NCI-H226 (cell line): Measurements from ENCODE around the gene PRAC2.

ENCODE experiments used
- DNase-seq: peaks from one replicate; pipeline ENCODE4 v3.0.0-alpha.2; 2015

PRAC2 gene

GRCh38 chr17:48734333-48735061 lies 11.5 kb downstream of the PRAC2 start:
- DNase-seq: no peak

DNA sequence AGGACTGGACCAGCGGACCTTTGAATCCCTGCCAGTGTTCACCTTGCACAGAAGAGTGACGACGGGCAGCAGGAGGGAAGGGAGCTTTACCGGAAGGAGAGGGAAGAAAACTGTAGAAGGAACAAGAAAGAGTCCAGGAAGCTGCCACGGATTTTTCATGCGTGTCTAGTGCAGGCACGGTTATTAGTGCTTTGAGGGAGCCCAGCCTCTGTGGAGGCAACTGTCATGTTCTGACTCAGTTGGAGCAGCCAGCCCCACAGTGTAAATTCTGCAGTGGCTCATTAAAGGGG lies 12.0 kb downstream of the PRAC2 start:
- DNase-seq: no peak

- DNase-seq: no peak
Observed at GRCh38 chr17:48737330-48738043, 14.5 kb downstream of the PRAC2 start.

- no peak for DNase-seq
Observed at GRCh38 chr17:48738424-48738802, 15.4 kb downstream of the PRAC2 start.

DNA sequence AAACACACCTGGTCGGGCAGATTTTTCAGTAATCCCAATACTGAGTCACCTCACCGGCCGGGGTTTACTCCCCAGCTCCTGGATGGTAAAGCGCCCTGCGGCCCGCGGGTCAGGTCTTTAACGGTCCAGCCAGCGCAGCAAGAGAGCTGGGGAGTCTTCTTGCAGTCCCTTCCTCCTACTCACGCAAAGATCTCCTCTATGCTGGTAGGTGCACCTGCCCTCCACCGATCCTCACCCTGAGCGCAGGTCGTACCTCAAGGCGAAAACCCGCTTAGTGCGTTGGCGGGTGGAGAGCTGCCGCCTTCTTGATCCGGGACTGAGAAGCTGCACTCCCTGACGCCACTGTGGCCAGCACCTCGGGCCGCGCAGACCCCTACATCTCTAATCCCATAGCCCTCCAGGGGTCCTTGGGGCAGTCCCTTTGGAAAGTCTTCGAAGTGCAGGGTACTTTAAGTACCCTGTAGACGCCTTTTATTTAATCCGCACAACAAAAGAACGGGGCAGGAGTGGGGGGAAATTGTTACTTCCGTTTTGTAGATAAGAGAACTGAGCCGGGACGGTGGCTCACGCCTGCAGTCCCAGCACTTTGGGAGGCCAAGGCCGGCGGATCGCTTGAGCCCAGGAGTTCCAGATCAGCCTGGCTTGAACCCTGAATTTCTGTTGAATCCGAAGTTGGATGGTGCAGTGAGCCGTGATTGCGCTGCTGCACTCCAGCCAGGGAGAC lies 16.0 kb downstream of the PRAC2 start:
- DNase-seq: no peak

GRCh38 chr17:48740537-48740936 lies 17.6 kb downstream of the PRAC2 start:
- DNase-seq: no peak

GRCh38 chr17:48745381-48746275 lies 22.6 kb downstream of the PRAC2 start:
- no peak for DNase-seq

DNA sequence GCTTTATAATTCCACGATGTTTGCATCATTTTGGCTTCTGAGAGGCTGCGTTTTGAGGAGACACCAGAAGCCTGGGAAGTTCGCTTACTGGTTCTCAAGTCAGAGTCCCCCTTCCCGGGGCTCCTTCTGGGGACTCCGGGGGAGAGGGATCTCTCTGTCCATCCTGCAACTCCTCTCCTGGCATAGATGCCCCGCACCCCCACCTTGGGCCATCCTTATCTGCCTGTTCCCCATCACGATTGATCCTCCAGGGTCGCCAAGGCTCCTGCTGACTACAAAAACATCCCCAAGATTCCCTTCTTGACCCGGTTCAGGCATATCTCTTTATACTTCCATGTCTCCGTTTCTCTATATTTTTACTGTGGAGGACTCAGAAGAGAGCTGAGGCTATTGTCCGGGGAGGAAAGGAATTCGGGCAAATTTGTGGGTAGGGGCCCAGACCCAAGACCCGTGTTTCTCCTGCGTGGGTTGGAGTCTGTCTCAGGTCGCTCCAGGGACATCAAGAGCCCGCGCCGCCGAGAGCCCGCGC lies 24.0 kb downstream of the PRAC2 start:
- DNase-seq: no peak

- DNase-seq: no peak
Observed at GRCh38 chr17:48747445-48748363, 24.7 kb downstream of the PRAC2 start.

- DNase-seq: no peak
Observed at GRCh38 chr17:48748718-48749566, 26.0 kb downstream of the PRAC2 start.

- DNase-seq: no peak
Observed at GRCh38 chr17:48749621-48750553, 26.9 kb downstream of the PRAC2 start.

- no peak for DNase-seq
Observed at GRCh38 chr17:48751172-48751571, 28.2 kb downstream of the PRAC2 start.

DNA sequence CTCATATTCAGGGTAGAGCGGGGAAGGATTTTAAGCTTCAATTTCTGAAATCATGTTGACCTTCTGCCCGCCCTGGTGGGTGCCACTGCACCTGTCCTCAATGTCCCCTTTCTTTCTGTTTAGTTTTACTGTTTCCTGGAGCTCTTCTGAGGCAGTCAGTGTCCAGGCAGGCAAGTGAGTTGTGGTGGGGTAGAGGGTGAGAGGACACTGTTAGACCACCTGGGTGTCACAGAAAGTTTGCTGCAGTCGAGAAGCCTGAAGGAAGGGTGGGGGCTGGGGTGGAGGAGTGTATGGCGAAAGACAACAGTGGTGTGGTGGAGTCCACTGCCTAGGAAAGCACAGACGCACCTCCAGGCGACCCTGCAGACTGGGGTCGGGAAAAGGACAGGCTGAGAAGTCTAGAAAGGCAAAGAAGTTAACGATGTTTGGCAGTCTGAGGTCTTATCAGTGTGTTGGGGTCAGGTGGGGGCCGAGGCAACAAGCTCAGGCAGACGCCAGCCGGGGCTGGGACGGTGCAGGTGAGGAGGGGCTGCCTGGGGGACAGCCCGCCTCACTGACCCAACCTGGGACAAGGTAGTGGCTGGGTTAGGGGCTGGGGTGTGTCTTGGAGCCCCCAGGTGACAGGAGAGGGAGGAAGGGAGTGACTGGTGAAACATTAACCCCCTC lies 28.9 kb downstream of the PRAC2 start:
- DNase-seq: no peak

DNA sequence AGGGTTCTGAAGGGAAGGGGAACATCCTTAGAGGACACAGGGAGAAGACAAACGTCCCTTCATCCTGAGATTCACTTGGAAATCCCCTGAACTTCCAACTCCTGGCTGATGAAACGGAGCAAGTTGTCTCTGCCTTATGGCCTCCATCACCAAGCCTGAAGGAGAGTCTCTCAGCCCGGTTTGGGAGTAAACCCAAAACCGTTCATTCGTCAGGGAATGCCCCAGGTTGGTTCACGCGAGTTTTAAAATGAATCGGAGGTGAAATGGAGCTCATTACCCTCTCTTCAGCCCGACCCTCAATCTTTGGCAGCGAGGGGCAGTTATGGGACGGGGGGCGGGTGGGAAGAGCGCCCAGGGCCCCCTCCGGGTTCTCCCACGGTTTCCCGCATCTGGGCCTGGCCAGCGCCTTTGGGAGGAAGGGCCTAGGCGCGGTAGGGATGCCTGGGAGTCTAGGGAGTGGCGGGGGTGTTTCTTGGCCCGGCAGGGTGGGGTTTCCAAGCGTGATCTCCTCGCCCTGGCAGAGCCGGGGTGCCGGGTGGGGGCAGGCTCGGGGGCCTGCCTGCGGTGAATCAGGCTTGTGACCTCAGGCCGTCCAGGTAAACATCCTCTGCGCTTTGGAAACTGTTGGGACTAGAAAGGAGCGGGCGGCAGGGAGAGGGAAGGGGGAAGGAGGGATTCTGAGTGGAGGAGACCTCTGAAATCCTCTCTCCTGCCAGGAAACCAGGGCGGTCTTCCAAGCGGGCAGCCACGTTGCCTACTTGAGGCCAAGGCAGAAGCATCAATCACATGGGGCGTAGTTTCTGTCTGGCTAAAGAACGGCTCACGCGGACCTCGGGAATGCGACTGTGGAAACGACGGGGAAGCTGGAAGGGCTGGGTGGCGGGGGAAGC lies 29.7 kb downstream of the PRAC2 start:
- DNase-seq: no peak

GRCh38 chr17:48753794-48754499 lies 31.0 kb downstream of the PRAC2 start:
- DNase-seq: no peak

DNA sequence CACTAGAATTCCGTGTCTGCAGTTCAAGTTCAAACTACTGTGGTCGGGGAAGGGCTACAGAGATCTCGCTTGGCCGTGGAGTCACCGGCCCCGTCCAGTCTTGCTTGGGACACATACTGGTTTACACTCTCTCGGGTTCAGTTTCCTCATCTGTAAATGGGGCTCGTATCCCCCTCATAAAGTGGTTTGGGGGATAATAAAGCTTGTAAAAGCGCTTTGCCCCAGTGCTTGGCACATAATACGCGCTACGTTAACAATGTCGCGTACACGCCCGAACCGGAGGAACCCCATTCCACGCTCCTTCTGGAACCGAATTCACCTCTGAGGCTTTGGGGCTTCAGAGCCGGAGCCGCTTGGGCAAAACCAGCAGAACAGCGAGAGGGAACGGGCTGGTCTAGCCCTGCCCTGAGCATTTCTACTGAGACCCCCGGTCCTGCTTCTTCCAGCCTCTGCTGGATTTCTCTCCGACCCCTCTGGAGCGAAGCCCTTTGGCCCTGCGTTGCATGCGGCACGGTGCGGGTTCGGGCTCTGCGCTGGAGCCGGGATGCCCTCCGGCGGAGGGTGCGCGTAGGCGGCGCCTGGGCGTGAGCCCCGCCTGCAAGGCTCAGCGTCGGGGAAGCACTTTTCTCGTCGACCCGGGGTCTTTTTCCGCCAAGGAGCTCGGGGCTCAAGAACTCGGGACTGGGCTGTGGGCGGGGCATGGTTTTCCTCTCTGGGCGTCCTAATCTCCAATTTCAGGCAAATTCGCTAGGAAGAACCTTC lies 31.7 kb downstream of the PRAC2 start:
- DNase-seq: no peak
